T-cell (primary cell): Measurements from ENCODE around the gene SESN2. TPM values are rescaled to one million over a fixed set of nuclear protein-coding genes. Genes with fewer than 3 reads are reported as not detected.

Source experiments
- ATAC-seq, 4 experiments: fragments of 200-7000 bp in 3 of 4; fragments of 150-1000 bp in 1 of 4; cut with Tn5 transposase; replicated peaks in 1 of 4; 1 replicate in 3 of 4; 2 replicates in 1 of 4; pipeline ENCODE4 v1.10.0; 2021; ENCODE audit warnings: moderate library complexity in 3 of 4, mild to moderate bottlenecking in 2 of 4, moderate number of reproducible peaks in 1 of 4
- CTCF ChIA-PET, 2 donors: fragments of 300-600 bp; sonication (Branson Sonifier 250); formaldehyde crosslinking; loops; one replicate each; lab custom pipeline; 2022; ENCODE audit warnings: antibody characterized with exemption in 2 of 2; lab: Charles Lee
- POLR2A ChIA-PET, 2 donors: fragments of 300-600 bp; sonication (Branson Sonifier 250); formaldehyde crosslinking; loops; one replicate each; lab custom pipeline; 2022; ENCODE audit warnings: antibody characterized with exemption in 2 of 2; lab: Charles Lee
- DNase-seq, 35 experiments: peaks; one replicate each; pipeline versions ENCODE4 v3.0.0 to v3.0.0-alpha.2; 2013 to 2023
- H3K27ac ChIP-seq: one replicate; pipeline ENCODE4 v1.5.1; 2013; ENCODE audit warnings: low read length
- H3K27me3 ChIP-seq, 2 experiments: replicated peaks in 1 of 2; 1 replicate in 1 of 2; 2 replicates in 1 of 2; pipeline versions ENCODE4 v1.6.1 to v1.7.0; 2013; ENCODE audit warnings: low read length in 1 of 2, mixed read lengths in 1 of 2; ENCODE audit not compliant: control insufficient read depth in 2 of 2, insufficient read depth in 2 of 2; ENCODE audit errors: extremely low read depth in 1 of 2
- H3K36me3 ChIP-seq, 2 donors: 1 replicate in 1 of 2; 2 replicates in 1 of 2; pipeline versions ENCODE4 v1.6.1 to v1.7.0; 2013; ENCODE audit warnings: low read length in 1 of 2; ENCODE audit not compliant: control insufficient read depth in 2 of 2, insufficient read depth in 1 of 2; ENCODE audit errors: extremely low read depth in 1 of 2
- H3K4me1 ChIP-seq, 2 experiments: 1 replicate in 1 of 2; 2 replicates in 1 of 2; pipeline versions ENCODE4 v1.6.1 to v1.7.0; 2013; ENCODE audit warnings: low read length in 2 of 2, mixed read lengths in 1 of 2; ENCODE audit not compliant: insufficient read depth in 2 of 2, control insufficient read depth in 1 of 2; ENCODE audit errors: extremely low read depth in 1 of 2
- H3K4me3 ChIP-seq, 2 donors: 1 replicate in 1 of 2; 2 replicates in 1 of 2; pipeline versions ENCODE4 v1.5.1 to v1.7.0; 2013; ENCODE audit warnings: mild to moderate bottlenecking in 2 of 2, low read length in 1 of 2, moderate library complexity in 1 of 2; ENCODE audit not compliant: control insufficient read depth in 1 of 2; ENCODE audit errors: extremely low read depth in 1 of 2
- H3K9me3 ChIP-seq: 2 replicates; pipeline ENCODE4 v1.7.0; 2013
- H3K27ac Mint-ChIP-seq, 2 donors: one replicate each; pipeline ENCODE4 v1.8.0; 2020 to 2021; ENCODE audit warnings: mild to moderate bottlenecking in 2 of 2, mixed read lengths in 2 of 2
- H3K27me3 Mint-ChIP-seq, 2 donors: one replicate each; pipeline ENCODE4 v1.8.0; 2021 to 2022; ENCODE audit warnings: mixed read lengths in 2 of 2
- H3K36me3 Mint-ChIP-seq: one replicate; pipeline ENCODE4 v1.8.0; 2021; ENCODE audit warnings: mixed read lengths
- H3K4me1 Mint-ChIP-seq, 3 donors: one replicate each; pipeline ENCODE4 v1.8.0; 2020 to 2022; ENCODE audit warnings: mixed read lengths in 3 of 3, mild to moderate bottlenecking in 1 of 3
- H3K4me3 Mint-ChIP-seq, 3 donors: one replicate each; pipeline ENCODE4 v1.8.0; 2020 to 2022; ENCODE audit warnings: mild to moderate bottlenecking in 3 of 3, mixed read lengths in 3 of 3, moderate library complexity in 3 of 3
- H3K9me3 Mint-ChIP-seq, 3 donors: one replicate each; pipeline ENCODE4 v1.8.0; 2020 to 2022; ENCODE audit warnings: mixed read lengths in 3 of 3
- WGBS: methylation state at CpG from one replicate; pipeline ENCODE4 v1.1.5; 2013; ENCODE audit warnings: missing lambda C conversion rate; ENCODE audit not compliant: insufficient coverage; 5-methylcytosine and 5-hydroxymethylcytosine counted together
- total RNA-seq, 35 experiments: library from RNA in 6 of 35; stranded (reverse) in 6 of 35; fragments of 120-200 nt in 1 of 35; gene quantifications; one replicate each; pipeline versions ENCODE4 v1.2.1 to v1.2.4 and lab custom pipeline; 2013 to 2026

SESN2 gene
- total RNA-seq, 5 donors from 2014 or later (not counting 1 experiment from before 2014, with no cell fraction given), result 7.1 to 11.9 (median 8.6) TPM

DNA sequence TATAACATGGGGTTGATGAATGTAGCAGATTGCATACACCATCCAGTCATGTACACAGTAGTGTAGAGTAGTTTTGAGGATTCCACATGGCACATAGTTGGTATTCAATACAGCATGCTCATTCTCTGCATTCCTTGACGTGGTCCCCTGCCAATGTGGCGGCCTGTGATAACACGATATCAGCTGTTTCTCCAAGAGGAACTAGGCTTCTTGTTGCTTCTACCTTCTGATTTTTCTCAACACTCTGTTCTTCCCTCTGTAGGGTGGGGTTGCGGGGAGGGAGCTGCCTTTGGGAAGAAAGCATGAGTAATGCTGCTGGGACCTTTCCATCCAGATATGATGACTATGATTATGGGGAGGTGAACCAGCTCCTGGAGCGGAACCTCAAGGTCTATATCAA, 19.4 kb downstream of the SESN2 start:
- ChIA-PET POLR2A (no interaction called here), CTCF (no interaction called here)
- Histone ChIP-seq H3K27ac (no peak overlapping the region), H3K36me3 (peaks cover 22 to 53% of the 10 kb centered on the region in 2 donors), H3K4me3 (no peak overlapping the region), H3K4me1 (peaks cover 0 to 3% of the 10 kb centered on the region in 2 experiments), H3K9me3 (no peaks in the 10 kb centered on the region), H3K27me3 (no peaks in the 10 kb centered on the region)
- ATAC-seq (no peak), DNase-seq (no peak)
- Mint-ChIP-seq H3K27ac (no peak overlapping the region), H3K27me3 (no peaks in the 10 kb centered on the region), H3K36me3 (peaks cover 40% of the 10 kb centered on the region), H3K9me3 (no peaks in the 10 kb centered on the region), H3K4me1 (peaks cover 0 to 7% (median 4%) of the 10 kb centered on the region in 3 donors), H3K4me3 (no peak overlapping the region)
- WGBS, result no CpG with 5 or more reads among the region's 5 CpGs

DNA sequence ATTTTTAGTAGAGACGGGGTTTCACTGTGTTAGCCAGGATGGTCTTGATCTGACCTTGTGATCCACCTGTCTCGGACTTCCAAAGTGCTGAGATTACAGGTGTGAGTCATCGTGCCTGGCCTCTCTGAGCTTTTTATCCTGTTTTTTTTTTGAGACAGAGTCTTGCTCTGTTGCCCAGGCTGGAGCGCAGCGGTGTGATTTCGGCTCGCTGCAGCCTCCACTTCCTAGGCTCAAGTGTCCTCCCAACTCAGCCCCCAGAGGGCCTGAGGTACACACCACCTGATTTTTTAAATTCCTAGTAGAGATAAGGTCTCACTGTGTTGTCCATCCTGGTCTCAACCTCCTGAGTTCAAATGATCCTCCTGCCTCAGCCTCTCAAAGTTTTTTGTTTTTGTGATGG, 20.4 kb downstream of the SESN2 start:
- POLR2A ChIA-PET, result no interaction called here
- Mint-ChIP-seq H3K9me3 (no peaks in the 10 kb centered on the region), H3K27me3 (no peaks in the 10 kb centered on the region), H3K4me3 (no peak overlapping the region), H3K36me3 (peaks cover 31% of the 10 kb centered on the region), H3K27ac (no peak overlapping the region), H3K4me1 (peaks cover 0 to 7% (median 4%) of the 10 kb centered on the region in 3 donors)
- 100% methylated on average over 5 of the region's 7 CpGs for WGBS
- no peak for DNase-seq
- Histone ChIP-seq H3K4me1 (peaks cover 0 to 3% of the 10 kb centered on the region in 2 experiments), H3K27ac (no peak overlapping the region), H3K4me3 (no peak overlapping the region), H3K36me3 (peaks cover 22 to 46% of the 10 kb centered on the region in 2 donors), H3K9me3 (no peaks in the 10 kb centered on the region), H3K27me3 (no peaks in the 10 kb centered on the region)
- CTCF ChIA-PET, result interaction anchor here (0.6 to 0.7 kb wide), 3 partner anchors 20 to 456 kb away, joined by 3 to 5 read pairs (median 4); partner anchors contain the start of gene SESN2 (in 1 of the 2)
- ATAC-seq, result no peak

DNA sequence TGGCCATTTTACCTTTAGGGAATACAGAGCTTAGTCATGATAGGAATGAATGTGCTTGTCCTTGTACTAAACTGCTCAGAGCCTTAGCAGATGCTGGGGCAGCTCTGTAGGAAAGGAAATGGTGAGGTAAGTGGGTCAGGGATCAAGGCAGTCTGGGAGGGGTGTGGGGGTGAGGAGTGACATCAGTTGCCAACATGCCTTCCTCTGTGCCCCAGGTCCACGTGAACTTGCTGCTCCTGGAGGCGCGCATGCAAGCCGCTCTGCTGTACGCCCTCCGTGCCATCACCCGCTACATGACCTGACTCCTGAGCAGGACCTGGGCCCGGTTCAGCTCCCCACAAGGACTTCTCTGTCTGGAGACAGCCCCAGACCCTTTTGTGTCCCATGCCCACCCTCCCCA, 21.2 kb downstream of the SESN2 start:
- POLR2A ChIA-PET, result no interaction called here
- no peaks in the 10 kb centered on the region for H3K27me3 ChIP-seq
- H3K4me1 ChIP-seq, result peaks cover 0 to 3% of the 10 kb centered on the region in 2 experiments
- Mint-ChIP-seq H3K36me3 (peaks cover 26% of the 10 kb centered on the region), H3K27me3 (no peaks in the 10 kb centered on the region), H3K9me3 (no peaks in the 10 kb centered on the region), H3K4me1 (peaks cover 0 to 7% (median 4%) of the 10 kb centered on the region in 3 donors), H3K4me3 (no peak overlapping the region), H3K27ac (no peak overlapping the region)
- H3K27ac ChIP-seq, result no peak overlapping the region
- CTCF ChIA-PET, result interaction anchor here in 1 of 2 donors (0.6 kb wide), 1 partner anchor 34 kb away, joined by 5 read pairs; no protein-coding TSS in a partner anchor
- H3K4me3 ChIP-seq, result no peak overlapping the region
- DNase-seq (no peak), ATAC-seq (peak in 1 of 4 experiments; percentile 48)
- no peaks in the 10 kb centered on the region for H3K9me3 ChIP-seq
- peaks cover 22 to 44% of the 10 kb centered on the region in 2 donors for H3K36me3 ChIP-seq
- WGBS, result 84% methylated on average over 8 of the region's 8 CpGs

DNA sequence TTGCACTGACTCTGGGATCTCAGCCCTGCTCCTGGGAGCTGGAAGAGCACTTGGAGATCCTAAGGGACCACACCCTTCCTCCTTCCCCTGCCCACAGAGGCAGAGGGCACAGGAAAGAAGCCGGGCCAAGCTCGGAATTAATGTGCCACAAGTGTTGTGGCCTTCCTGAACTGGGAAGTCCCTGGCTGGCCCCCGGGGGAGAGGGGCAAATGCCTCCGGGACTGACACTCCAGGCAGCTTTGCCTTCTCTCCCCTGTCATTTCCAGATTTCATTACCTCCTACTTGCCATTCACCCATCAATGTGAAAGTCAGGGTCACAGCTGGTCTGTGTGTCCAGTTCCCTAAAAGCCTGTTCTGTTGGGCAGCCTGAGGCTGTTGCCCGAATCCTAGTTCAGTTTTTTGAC, 21.7 kb downstream of the SESN2 start:
- H3K4me1 Mint-ChIP-seq, result peaks cover 0 to 7% (median 4%) of the 10 kb centered on the region in 3 donors
- 100% methylated on average over 2 of the region's 5 CpGs for WGBS
- H3K4me3 ChIP-seq, result no peak overlapping the region
- H3K36me3 ChIP-seq, result peaks cover 22 to 41% of the 10 kb centered on the region in 2 donors
- POLR2A ChIA-PET, result no interaction called here
- H3K27ac Mint-ChIP-seq, result no peak overlapping the region
- CTCF ChIA-PET, result no interaction called here
- no peak for DNase-seq
- H3K4me3 Mint-ChIP-seq, result no peak overlapping the region
- no peak overlapping the region for H3K27ac ChIP-seq
- H3K9me3 ChIP-seq, result no peaks in the 10 kb centered on the region
- H3K27me3 ChIP-seq, result no peaks in the 10 kb centered on the region
- H3K4me1 ChIP-seq, result peaks cover 0 to 3% of the 10 kb centered on the region in 2 experiments
- peaks cover 26% of the 10 kb centered on the region for H3K36me3 Mint-ChIP-seq
- no peaks in the 10 kb centered on the region for H3K27me3 Mint-ChIP-seq
- no peak for ATAC-seq
- no peaks in the 10 kb centered on the region for H3K9me3 Mint-ChIP-seq

DNA sequence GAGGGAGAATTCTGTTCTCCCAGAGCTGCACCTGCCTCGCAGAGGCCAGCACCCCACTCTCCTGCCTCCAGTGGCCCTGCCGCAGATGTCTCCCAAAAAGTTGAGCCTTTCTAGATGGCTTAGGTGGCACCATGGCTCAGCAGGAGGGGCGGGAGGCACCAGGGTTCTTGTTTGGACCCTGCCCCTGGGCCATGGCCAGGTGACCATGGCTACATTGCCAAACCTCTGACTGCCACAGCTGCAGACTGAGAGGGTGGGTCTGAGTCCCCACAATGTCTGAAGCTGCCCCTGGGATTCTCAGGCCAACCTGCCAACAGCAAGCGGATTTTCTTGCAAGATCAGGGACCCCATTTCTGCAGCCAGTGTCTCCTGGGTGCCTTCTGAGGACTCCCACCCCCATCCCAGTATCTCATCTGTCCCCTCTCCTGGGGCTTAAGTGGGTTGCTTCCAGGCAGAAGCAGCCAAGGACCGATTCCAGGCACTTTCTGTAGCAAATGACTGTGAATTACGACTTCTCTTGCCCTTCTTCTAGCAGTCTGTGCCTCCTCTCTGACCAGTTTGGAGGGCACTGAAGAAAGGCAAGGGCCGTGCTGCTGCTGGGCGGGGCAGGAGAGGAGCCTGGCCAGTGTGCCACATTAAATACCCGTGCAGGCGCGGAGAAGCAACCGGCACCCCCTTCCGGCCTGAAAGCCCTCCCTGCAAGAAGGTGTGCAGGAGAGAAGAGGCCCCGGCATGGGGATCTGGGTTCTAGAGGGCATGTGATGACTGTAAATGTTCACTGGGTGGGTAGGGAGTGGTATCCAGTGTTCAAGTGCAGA, 22.5 kb downstream of the SESN2 start:
- no peak overlapping the region for H3K4me3 ChIP-seq
- H3K9me3 Mint-ChIP-seq, result no peaks in the 10 kb centered on the region
- peaks cover 26% of the 10 kb centered on the region for H3K36me3 Mint-ChIP-seq
- peaks cover 22 to 41% of the 10 kb centered on the region in 2 donors for H3K36me3 ChIP-seq
- 90% methylated on average over 12 of the region's 14 CpGs for WGBS
- H3K27ac Mint-ChIP-seq, result no peak overlapping the region
- no peak overlapping the region for H3K27ac ChIP-seq
- H3K9me3 ChIP-seq, result no peaks in the 10 kb centered on the region
- no peak for DNase-seq
- no peak for ATAC-seq
- H3K4me3 Mint-ChIP-seq, result no peak overlapping the region
- CTCF ChIA-PET, result no interaction called here
- no peaks in the 10 kb centered on the region for H3K27me3 Mint-ChIP-seq
- H3K4me1 Mint-ChIP-seq, result peaks cover 0 to 7% (median 4%) of the 10 kb centered on the region in 3 donors
- H3K4me1 ChIP-seq, result peaks cover 0 to 3% of the 10 kb centered on the region in 2 experiments
- H3K27me3 ChIP-seq, result no peaks in the 10 kb centered on the region
- POLR2A ChIA-PET, result no interaction called here

DNA sequence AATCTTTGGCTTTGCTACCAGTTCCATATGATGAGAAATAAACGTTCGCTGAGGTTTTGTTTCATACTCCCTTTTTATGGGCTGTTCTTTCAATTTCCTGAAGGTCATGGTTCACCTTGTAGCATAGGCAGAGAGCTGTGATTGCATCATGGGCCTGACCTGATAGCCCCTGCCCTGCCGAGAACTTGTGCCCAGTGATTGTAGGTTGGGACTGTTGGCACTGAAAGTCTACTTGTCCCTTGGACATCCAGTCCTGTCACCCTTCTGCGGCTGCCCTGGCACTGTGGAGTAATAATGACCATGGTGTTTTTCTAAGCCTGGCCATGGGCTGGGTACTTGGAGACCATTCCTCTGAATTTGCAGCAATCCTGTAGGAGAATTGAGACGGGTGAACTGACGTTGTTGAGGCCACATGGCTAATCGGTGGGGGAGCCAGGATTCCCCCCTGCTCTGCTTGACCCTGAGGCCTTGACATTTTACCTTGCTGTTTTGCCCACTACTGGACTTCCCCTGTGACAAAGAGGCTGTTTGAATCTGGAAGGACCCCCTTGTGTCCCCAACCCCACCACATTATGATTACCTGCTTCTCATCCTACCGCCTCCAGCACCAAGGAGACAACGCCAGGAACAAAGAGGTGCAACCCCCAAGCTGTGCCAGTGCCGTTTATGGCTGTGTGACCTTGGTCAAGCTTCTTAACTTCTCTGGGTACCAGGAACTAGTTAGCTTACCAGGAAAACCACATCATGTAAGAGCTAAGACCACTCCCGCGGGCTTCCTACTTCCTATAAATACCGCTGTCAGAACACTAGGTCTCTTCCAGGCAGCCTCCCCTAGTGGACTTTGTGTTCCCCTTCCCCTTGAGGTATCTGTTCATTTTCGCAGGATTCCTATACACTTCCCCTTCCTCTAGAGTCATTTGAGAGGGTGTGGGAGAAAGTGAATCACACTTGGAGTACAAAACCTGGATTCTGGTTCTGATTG, 23.4 kb downstream of the SESN2 start:
- 98% methylated on average over 6 of the region's 14 CpGs for WGBS
- Histone ChIP-seq H3K4me1 (peaks cover 0 to 3% of the 10 kb centered on the region in 2 experiments), H3K4me3 (no peak overlapping the region), H3K27ac (no peak overlapping the region), H3K27me3 (no peaks in the 10 kb centered on the region), H3K9me3 (no peaks in the 10 kb centered on the region), H3K36me3 (peaks cover 22 to 40% of the 10 kb centered on the region in 2 donors)
- no peak for ATAC-seq
- ChIA-PET POLR2A (no interaction called here), CTCF (no interaction called here)
- no peak overlapping the region for H3K27ac Mint-ChIP-seq
- DNase-seq, result no peak
- H3K4me1 Mint-ChIP-seq, result peaks cover 0 to 7% (median 4%) of the 10 kb centered on the region in 3 donors
- peaks cover 21% of the 10 kb centered on the region for H3K36me3 Mint-ChIP-seq
- no peaks in the 10 kb centered on the region for H3K9me3 Mint-ChIP-seq
- no peaks in the 10 kb centered on the region for H3K27me3 Mint-ChIP-seq
- no peak overlapping the region for H3K4me3 Mint-ChIP-seq
